Ishikawa (cell line): Measurements from ENCODE around the gene DDX49.

ENCODE experiments used
- CEBPB ChIP-seq: IDR thresholded peaks from 2 replicates; pipeline ENCODE4 v1.6.1; 2012
- CREB1 ChIP-seq: IDR thresholded peaks from 2 replicates; pipeline ENCODE4 v1.6.1; 2012; ENCODE audit warnings: low read depth
- EGR1 ChIP-seq: IDR thresholded peaks from 2 replicates; pipeline ENCODE4 v1.6.1; 2012
- EP300 ChIP-seq: IDR thresholded peaks from 2 replicates; pipeline ENCODE4 v1.6.1; 2012; ENCODE audit warnings: borderline replicate concordance
- FOXM1 ChIP-seq: IDR thresholded peaks from 2 replicates; pipeline ENCODE4 v1.6.1; 2012; ENCODE audit warnings: low read depth, borderline replicate concordance
- NFIC ChIP-seq: IDR thresholded peaks from 2 replicates; pipeline ENCODE4 v1.6.1; 2012
- RAD21 ChIP-seq: IDR thresholded peaks from 2 replicates; pipeline ENCODE4 v1.6.1; 2012; ENCODE audit warnings: low read depth
- TAF1 ChIP-seq: IDR thresholded peaks from 2 replicates; pipeline ENCODE4 v1.6.1; 2012; ENCODE audit warnings: low read depth, mild to moderate bottlenecking
- TCF12 ChIP-seq: IDR thresholded peaks from 2 replicates; pipeline ENCODE4 v1.6.1; 2012; ENCODE audit warnings: low read depth
- TEAD4 ChIP-seq: IDR thresholded peaks from 2 replicates; pipeline ENCODE4 v1.6.1; 2012
- YY1 ChIP-seq: IDR thresholded peaks from 2 replicates; pipeline ENCODE4 v1.6.1; 2012; ENCODE audit warnings: low read depth
- ZBTB7A ChIP-seq: IDR thresholded peaks from 2 replicates; pipeline ENCODE4 v1.6.1; 2012; ENCODE audit warnings: low read depth
- TF ChIP-seq, protein P1 (sequence below): IDR thresholded peaks from 2 replicates; pipeline ENCODE4 v1.6.1; 2012
- TF ChIP-seq, protein P2 (sequence below): IDR thresholded peaks from 2 replicates; pipeline ENCODE4 v1.6.1; 2012
- TF ChIP-seq, protein P3 (sequence below): IDR thresholded peaks from 2 replicates; pipeline ENCODE4 v1.6.1; 2012; ENCODE audit warnings: low read depth, mild to moderate bottlenecking

DDX49 gene

DNA sequence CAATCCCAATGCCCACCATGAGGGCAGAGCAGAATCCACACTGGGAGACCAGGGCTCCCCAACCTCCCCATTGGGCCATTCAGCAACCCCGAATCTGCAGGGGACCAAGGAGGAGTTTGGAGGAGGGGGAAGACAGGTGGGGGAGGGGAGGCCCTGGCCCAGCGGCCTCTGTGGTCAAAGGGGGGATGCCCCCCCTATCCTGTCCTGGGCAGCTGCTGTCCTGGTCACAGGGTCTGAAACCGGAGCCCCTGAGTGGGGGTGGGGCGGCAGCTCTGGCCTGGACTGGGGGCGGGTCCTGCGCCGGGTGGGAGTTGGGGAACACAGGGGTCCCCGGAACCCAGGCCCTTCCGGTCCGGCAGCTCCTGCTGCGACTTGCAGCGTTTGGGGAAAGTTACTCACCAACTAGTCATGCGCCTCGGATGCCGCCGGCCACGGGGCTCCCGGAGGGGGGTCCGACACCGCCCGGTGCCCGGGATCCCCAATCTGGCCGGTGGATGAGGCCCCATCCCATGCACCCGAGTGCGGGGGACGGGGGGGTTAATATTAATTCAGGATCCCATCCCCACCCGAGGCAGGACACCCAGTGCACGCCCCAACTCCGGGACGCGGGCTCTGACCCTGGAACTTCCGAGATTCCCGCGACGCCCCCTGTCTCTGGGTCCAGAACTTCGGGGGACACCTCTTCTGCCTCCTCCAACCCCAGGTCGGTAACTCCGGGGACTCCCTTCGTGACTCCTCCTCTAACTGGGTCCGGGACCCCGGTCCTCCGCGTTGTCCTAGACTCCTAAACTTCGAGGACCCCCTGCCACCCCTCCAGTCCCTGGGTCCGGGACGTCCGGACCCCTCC lies 20.6 kb downstream of the DDX49 start:
- no peak for TF ChIP-seq FOXM1
- TF ChIP-seq TCF12, result peak; percentile 51; the same call in 1 of the 2 replicates
- TF ChIP-seq RAD21, result no peak
- peak; percentile 83; the same call in 1 of the 2 replicates for TF ChIP-seq ZBTB7A
- no peak for TF ChIP-seq CREB1
- TF ChIP-seq TEAD4, result peak; percentile 55
- TF ChIP-seq NFIC, result no peak
- TF ChIP-seq, protein P1, sequence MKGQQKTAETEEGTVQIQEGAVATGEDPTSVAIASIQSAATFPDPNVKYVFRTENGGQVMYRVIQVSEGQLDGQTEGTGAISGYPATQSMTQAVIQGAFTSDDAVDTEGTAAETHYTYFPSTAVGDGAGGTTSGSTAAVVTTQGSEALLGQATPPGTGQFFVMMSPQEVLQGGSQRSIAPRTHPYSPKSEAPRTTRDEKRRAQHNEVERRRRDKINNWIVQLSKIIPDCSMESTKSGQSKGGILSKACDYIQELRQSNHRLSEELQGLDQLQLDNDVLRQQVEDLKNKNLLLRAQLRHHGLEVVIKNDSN, result no peak
- TF ChIP-seq YY1, result no peak
- no peak for TF ChIP-seq CEBPB
- TF ChIP-seq EGR1, result peak; percentile 8; the same call in 1 of the 2 replicates
- TF ChIP-seq TAF1, result no peak
- TF ChIP-seq, protein P2, sequence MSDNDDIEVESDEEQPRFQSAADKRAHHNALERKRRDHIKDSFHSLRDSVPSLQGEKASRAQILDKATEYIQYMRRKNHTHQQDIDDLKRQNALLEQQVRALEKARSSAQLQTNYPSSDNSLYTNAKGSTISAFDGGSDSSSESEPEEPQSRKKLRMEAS, result peak; percentile 38; the same call in 1 of the 2 replicates
- TF ChIP-seq EP300, result peak; percentile 49; the same call in 1 of the 2 replicates
- TF ChIP-seq, protein P3, sequence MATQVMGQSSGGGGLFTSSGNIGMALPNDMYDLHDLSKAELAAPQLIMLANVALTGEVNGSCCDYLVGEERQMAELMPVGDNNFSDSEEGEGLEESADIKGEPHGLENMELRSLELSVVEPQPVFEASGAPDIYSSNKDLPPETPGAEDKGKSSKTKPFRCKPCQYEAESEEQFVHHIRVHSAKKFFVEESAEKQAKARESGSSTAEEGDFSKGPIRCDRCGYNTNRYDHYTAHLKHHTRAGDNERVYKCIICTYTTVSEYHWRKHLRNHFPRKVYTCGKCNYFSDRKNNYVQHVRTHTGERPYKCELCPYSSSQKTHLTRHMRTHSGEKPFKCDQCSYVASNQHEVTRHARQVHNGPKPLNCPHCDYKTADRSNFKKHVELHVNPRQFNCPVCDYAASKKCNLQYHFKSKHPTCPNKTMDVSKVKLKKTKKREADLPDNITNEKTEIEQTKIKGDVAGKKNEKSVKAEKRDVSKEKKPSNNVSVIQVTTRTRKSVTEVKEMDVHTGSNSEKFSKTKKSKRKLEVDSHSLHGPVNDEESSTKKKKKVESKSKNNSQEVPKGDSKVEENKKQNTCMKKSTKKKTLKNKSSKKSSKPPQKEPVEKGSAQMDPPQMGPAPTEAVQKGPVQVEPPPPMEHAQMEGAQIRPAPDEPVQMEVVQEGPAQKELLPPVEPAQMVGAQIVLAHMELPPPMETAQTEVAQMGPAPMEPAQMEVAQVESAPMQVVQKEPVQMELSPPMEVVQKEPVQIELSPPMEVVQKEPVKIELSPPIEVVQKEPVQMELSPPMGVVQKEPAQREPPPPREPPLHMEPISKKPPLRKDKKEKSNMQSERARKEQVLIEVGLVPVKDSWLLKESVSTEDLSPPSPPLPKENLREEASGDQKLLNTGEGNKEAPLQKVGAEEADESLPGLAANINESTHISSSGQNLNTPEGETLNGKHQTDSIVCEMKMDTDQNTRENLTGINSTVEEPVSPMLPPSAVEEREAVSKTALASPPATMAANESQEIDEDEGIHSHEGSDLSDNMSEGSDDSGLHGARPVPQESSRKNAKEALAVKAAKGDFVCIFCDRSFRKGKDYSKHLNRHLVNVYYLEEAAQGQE, result no peak

DNA sequence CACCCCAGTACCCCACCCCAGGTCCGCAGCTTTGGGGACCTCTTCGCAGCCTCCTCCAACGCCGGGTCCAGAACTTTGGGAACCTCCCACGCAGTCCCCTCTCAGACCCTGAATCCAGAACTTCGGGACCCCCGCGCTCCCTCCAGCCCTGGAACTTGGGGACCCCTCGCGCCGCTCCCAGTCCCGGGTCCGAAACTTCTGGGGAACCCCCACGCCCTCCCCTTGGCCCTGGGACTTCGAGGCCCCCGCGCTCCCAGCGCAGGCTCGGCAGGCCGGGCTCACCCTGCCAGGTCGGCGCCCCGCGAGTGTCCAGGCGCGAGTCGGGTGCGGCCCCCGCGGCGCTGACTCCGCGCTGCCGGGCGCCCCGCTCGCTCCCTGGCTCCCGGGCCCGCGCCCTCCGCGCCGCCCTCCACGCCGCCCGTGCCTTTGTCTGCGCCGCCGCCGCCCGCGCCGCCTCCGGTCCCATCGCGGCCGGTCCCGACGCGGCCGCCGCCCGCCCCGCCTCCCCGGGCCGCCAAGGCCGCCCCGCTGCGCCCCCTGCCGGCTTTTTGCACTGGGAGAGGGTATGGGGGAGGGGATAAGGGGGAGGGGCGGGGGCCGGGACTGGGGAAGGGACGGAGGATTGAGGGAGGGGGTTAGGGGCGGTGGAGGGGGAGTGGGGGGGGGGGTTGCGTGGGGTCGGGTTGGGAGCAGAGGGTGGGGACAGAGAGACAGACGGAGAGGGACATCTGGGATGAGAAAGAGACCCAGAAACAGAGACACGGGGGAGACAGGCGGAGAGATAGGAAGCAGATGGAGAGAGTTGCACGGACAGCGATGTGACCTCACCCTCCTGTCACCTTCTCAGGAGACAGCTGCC lies 21.5 kb downstream of the DDX49 start, which contains the start of gene HOMER3:
HOMER3 (minus strand) TSS at position 449 of the 859 bp plus-strand sequence. CDS start 2,235 bp downstream, outside the sequence.
- TF ChIP-seq RAD21 (peak; percentile 18; the same call in 1 of the 2 replicates), EP300 (no peak), CREB1 (no peak), EGR1 (0 out of 2 replicates have a peak, but pooled peaks have one; percentile 9), TCF12 (no peak)
- TF ChIP-seq, protein P2, result peak; percentile 35; the same call in 1 of the 2 replicates

DNA sequence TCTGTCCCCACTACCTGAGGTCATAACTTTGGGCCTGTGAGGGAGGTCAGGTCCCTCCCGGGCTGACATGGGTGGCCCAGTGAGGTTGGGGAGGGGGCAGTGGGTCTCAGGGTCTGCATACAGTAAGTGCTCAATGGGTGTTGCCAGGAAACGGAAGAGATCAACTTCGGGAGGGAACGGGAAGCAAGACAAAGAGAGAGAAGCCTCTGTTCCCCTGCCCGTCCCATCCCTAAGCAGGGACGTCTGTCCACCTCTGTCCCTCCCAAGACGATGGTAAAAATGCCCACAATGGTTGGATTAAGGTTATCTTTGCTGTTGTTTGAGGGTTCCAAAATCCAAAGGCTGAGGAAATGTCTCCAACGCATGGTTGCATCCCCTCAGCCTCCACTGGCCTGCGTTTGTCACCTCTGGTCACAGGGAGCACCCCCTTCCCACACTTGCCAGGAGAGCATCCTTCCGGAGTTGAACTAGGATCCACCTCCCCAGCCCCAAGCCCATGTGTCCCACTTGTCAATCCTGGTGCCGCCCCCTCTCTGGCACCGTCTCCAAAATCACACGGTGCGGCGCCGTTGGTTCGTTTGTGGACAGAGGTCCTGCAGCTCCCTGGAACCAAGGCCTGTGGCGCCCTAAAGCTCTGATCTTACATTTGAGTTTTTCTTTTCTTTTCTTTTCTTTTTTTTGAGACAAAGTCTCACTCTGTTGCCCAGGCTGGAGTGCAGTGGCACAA lies 22.3 kb downstream of the DDX49 start:
- TF ChIP-seq NFIC, result no peak
- no peak for TF ChIP-seq CEBPB
- TF ChIP-seq EGR1, result no peak
- no peak for TF ChIP-seq YY1
- no peak for TF ChIP-seq TAF1
- TF ChIP-seq RAD21, result no peak
- TF ChIP-seq, protein P2, result no peak
- no peak for TF ChIP-seq ZBTB7A
- no peak for TF ChIP-seq TEAD4
- TF ChIP-seq, protein P1, result no peak
- no peak for TF ChIP-seq EP300
- TF ChIP-seq FOXM1, result no peak
- TF ChIP-seq, protein P3, result no peak
- no peak for TF ChIP-seq TCF12
- no peak for TF ChIP-seq CREB1

DNA sequence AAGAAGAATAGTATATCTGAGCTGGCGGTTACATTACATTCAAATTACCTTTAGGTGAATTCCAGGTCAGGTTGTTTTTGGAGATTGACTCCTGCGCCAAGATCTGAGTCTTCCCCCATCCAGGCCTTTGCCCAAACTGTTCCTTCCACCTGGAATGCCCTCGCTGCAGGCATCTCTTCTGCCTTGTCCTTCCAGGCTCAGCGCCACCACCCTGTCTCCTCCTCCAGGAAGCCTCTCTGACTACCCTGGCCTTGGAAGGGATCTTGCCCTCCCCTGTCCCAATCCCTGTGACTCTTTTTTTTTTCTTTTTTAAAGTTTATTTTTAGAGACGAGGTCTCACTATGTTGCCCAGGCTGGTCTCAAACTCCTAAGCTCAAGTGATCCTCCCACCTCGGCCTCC lies 23.2 kb downstream of the DDX49 start:
- TF ChIP-seq, protein P3, result no peak
